Lower leg skin (tissue), 3 donors: ENCODE data around the gene CRMP1.

ENCODE experiments used
- POLR2A ChIP-seq, 2 donors: fragments of 450-650 bp; IDR thresholded peaks; one replicate each; pipeline ENCODE4 v1.6.1; 2016 to 2017; ENCODE audit warnings: antibody characterized with exemption in 2 of 2, mild to moderate bottlenecking in 1 of 2, moderate library complexity in 1 of 2
- TF ChIP-seq, protein P1 (sequence below), 3 donors: fragments of 450-650 bp; IDR thresholded peaks; one replicate each; pipeline ENCODE4 v1.5.1; 2016; ENCODE audit warnings: antibody characterized with exemption in 3 of 3, mild to moderate bottlenecking in 3 of 3, moderate library complexity in 2 of 3

GRCh38 chr4:5785806-5786680 lies 106.8 kb downstream of the CRMP1 start:
- TF ChIP-seq, protein P1, sequence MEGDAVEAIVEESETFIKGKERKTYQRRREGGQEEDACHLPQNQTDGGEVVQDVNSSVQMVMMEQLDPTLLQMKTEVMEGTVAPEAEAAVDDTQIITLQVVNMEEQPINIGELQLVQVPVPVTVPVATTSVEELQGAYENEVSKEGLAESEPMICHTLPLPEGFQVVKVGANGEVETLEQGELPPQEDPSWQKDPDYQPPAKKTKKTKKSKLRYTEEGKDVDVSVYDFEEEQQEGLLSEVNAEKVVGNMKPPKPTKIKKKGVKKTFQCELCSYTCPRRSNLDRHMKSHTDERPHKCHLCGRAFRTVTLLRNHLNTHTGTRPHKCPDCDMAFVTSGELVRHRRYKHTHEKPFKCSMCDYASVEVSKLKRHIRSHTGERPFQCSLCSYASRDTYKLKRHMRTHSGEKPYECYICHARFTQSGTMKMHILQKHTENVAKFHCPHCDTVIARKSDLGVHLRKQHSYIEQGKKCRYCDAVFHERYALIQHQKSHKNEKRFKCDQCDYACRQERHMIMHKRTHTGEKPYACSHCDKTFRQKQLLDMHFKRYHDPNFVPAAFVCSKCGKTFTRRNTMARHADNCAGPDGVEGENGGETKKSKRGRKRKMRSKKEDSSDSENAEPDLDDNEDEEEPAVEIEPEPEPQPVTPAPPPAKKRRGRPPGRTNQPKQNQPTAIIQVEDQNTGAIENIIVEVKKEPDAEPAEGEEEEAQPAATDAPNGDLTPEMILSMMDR (IDR thresholded peaks at IDR 0.05), result no peak
- TF ChIP-seq POLR2A (IDR thresholded peaks at IDR 0.05), result no peak
